Measurements from ENCODE around the gene MYBPHL. TPM values are rescaled to one million over a fixed set of nuclear protein-coding genes. Genes with fewer than 3 reads are reported as not detected.

Gene MYBPHL
- total RNA-seq, 2 donors from 2014 or later, result not detected

GRCh38 chr1:109299558-109300343, 7.1 kb downstream of the MYBPHL start:
- no peak for TF ChIP-seq CTCF (IDR thresholded peaks at IDR 0.05)
- H3K27me3 ChIP-seq, result no peaks in the 10 kb centered on the region
- H3K27ac ChIP-seq, result no peak overlapping the region
- H3K9me3 ChIP-seq, result no peaks in the 10 kb centered on the region
- no peak overlapping the region for H3K4me3 ChIP-seq
- H3K36me3 ChIP-seq, result no peaks in the 10 kb centered on the region
- no peak for DNase-seq
- H3K9ac ChIP-seq (ENCODE audit: low read depth in 2 of 2, low read length in 2 of 2), result no peak overlapping the region
- no peaks in the 10 kb centered on the region for H3K4me1 ChIP-seq
- intact Hi-C loops (cut with DNase I), result no loop called here

- intact Hi-C loops (cut with DNase I), result no loop called here
- Histone ChIP-seq H3K27ac (no peak overlapping the region), H3K9me3 (no peaks in the 10 kb centered on the region), H3K36me3 (no peaks in the 10 kb centered on the region), H3K27me3 (no peaks in the 10 kb centered on the region), H3K4me1 (no peaks in the 10 kb centered on the region), H3K9ac (ENCODE audit: low read depth in 2 of 2, low read length in 2 of 2) (no peak overlapping the region), H3K4me3 (no peak overlapping the region)
- no peak for DNase-seq
- no peak for TF ChIP-seq CTCF (IDR thresholded peaks at IDR 0.05)
Measured at GRCh38 chr1:109298666-109299557, 7.9 kb downstream of the MYBPHL start.

GRCh38 chr1:109296782-109297181, 10.0 kb downstream of the MYBPHL start:
- no peaks in the 10 kb centered on the region for H3K36me3 ChIP-seq
- H3K27ac ChIP-seq, result no peak overlapping the region
- intact Hi-C loops (cut with DNase I), result no loop called here
- H3K4me3 ChIP-seq, result no peak overlapping the region
- DNase-seq, result no peak
- H3K27me3 ChIP-seq, result no peaks in the 10 kb centered on the region
- no peaks in the 10 kb centered on the region for H3K4me1 ChIP-seq
- no peak for TF ChIP-seq CTCF (IDR thresholded peaks at IDR 0.05)
- H3K9ac ChIP-seq (ENCODE audit: low read depth in 2 of 2, low read length in 2 of 2), result no peak overlapping the region
- no peaks in the 10 kb centered on the region for H3K9me3 ChIP-seq

- intact Hi-C loops (cut with DNase I), result no loop called here
- TF ChIP-seq CTCF (IDR thresholded peaks at IDR 0.05), result no peak
Measured at GRCh38 chr1:109295712-109296415, 10.9 kb downstream of the MYBPHL start.

GRCh38 chr1:109294481-109294880, 12.3 kb downstream of the MYBPHL start:
- no peak overlapping the region for H3K9ac ChIP-seq (ENCODE audit: low read depth in 2 of 2, low read length in 2 of 2)
- no peak for DNase-seq
- intact Hi-C loops (cut with DNase I), result no loop called here
- no peak overlapping the region for H3K27ac ChIP-seq
- no peaks in the 10 kb centered on the region for H3K9me3 ChIP-seq
- no peaks in the 10 kb centered on the region for H3K4me1 ChIP-seq
- no peak overlapping the region for H3K4me3 ChIP-seq
- H3K27me3 ChIP-seq, result no peaks in the 10 kb centered on the region
- no peak for TF ChIP-seq CTCF (IDR thresholded peaks at IDR 0.05)
- no peaks in the 10 kb centered on the region for H3K36me3 ChIP-seq

More at GRCh38 chr1:109295712-109296415, 10.9 kb downstream of the MYBPHL start:
- Histone ChIP-seq H3K9me3 (no peaks in the 10 kb centered on the region), H3K27ac (no peak overlapping the region), H3K4me3 (no peak overlapping the region), H3K9ac (ENCODE audit: low read depth in 2 of 2, low read length in 2 of 2) (no peak overlapping the region), H3K27me3 (no peaks in the 10 kb centered on the region), H3K4me1 (no peaks in the 10 kb centered on the region), H3K36me3 (no peaks in the 10 kb centered on the region)
- no peak for DNase-seq

All from colonic mucosa (tissue), 4 donors.